ENCODE measurements around the gene UGT1A10.

DNA sequence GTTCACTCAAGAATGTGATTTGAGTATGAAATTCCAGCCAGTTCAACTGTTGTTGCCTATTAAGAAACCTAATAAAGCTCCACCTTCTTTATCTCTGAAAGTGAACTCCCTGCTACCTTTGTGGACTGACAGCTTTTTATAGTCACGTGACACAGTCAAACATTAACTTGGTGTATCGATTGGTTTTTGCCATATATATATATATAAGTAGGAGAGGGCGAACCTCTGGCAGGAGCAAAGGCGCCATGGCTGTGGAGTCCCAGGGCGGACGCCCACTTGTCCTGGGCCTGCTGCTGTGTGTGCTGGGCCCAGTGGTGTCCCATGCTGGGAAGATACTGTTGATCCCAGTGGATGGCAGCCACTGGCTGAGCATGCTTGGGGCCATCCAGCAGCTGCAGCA lies 123.8 kb downstream of the UGT1A10 start, which contains the start of gene UGT1A1:
- TF ChIP-seq POLR2A (IDR thresholded peaks at IDR 0.05), result no peak
- TF ChIP-seq, protein P1, sequence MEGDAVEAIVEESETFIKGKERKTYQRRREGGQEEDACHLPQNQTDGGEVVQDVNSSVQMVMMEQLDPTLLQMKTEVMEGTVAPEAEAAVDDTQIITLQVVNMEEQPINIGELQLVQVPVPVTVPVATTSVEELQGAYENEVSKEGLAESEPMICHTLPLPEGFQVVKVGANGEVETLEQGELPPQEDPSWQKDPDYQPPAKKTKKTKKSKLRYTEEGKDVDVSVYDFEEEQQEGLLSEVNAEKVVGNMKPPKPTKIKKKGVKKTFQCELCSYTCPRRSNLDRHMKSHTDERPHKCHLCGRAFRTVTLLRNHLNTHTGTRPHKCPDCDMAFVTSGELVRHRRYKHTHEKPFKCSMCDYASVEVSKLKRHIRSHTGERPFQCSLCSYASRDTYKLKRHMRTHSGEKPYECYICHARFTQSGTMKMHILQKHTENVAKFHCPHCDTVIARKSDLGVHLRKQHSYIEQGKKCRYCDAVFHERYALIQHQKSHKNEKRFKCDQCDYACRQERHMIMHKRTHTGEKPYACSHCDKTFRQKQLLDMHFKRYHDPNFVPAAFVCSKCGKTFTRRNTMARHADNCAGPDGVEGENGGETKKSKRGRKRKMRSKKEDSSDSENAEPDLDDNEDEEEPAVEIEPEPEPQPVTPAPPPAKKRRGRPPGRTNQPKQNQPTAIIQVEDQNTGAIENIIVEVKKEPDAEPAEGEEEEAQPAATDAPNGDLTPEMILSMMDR (IDR thresholded peaks at IDR 0.05), result no peak
